AG04450 (cell line): Measurements from ENCODE around the gene PTPRT. TPM values are rescaled to one million over a fixed set of nuclear protein-coding genes. Genes with fewer than 3 reads are reported as not detected.

Source experiments
- CTCF ChIA-PET: fragments of 300-600, 350-600 bp; formaldehyde crosslinking; extraction: SDS; loops from one replicate; lab custom pipeline; 2022; ENCODE audit warnings: antibody characterized with exemption, inconsistent platforms; lab: Charles Lee
- POLR2A ChIA-PET: fragments of 350-600 bp; formaldehyde crosslinking; extraction: SDS; loops from one replicate; lab custom pipeline; 2021; ENCODE audit warnings: antibody characterized with exemption, inconsistent platforms; lab: Yijun Ruan, JAX
- DNase-seq: peaks from one replicate; pipeline ENCODE4 v3.0.0-alpha.2; 2011; ENCODE audit warnings: low read depth, low spot score
- H3K27ac ChIP-seq: one replicate; pipeline ENCODE4 v1.5.1; 2012; ENCODE audit warnings: low read depth, low read length, control low read depth
- H3K27me3 ChIP-seq: one replicate; pipeline ENCODE4 v1.6.0; 2012; ENCODE audit warnings: low read length; ENCODE audit not compliant: control insufficient read depth, insufficient read depth
- H3K4me3 ChIP-seq: 2 replicates; pipeline ENCODE4 v1.5.1; 2011; ENCODE audit warnings: mild to moderate bottlenecking, low read depth, low read length, control low read depth
- H3K9me3 ChIP-seq: 2 replicates; pipeline ENCODE4 v1.5.1; 2012; ENCODE audit warnings: low read length; ENCODE audit not compliant: control insufficient read depth, insufficient read depth
- polyA plus RNA-seq: library from polyadenylated mRNA; depleted of rRNA; stranded (reverse); fragments of >200 nt; gene quantifications from 2 replicates; pipeline ENCODE4 v1.2.3, GENCODE V29; 2011
- TF ChIP-seq, protein P1 (sequence below): IDR thresholded peaks from 2 replicates; pipeline ENCODE4 v1.5.1; 2011; ENCODE audit warnings: low read depth, low read length, control low read depth, inconsistent platforms

PTPRT gene
- polyA plus RNA-seq, 1 experiment = not detected

DNA sequence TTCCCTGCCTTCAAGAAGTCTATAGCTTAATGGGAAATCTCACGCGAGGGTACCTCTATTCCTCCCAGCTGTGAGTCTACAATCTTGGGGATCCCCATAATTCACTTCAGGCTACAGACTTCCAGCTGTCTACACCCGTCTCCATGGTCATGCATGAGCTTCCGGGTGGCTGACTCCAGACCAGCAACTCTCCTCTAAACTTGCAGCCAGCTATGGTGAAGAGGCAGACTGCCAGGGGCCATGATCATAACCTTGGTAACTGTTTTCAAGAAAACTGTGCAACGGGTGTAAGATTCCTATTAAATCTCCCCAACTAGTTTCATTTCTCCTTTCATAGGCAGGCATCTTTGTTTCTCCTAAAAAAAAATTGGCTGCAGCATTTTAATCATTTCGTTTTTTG, 1037.1 kb downstream of the PTPRT start:
- DNase-seq = no peak
- TF ChIP-seq, protein P1, sequence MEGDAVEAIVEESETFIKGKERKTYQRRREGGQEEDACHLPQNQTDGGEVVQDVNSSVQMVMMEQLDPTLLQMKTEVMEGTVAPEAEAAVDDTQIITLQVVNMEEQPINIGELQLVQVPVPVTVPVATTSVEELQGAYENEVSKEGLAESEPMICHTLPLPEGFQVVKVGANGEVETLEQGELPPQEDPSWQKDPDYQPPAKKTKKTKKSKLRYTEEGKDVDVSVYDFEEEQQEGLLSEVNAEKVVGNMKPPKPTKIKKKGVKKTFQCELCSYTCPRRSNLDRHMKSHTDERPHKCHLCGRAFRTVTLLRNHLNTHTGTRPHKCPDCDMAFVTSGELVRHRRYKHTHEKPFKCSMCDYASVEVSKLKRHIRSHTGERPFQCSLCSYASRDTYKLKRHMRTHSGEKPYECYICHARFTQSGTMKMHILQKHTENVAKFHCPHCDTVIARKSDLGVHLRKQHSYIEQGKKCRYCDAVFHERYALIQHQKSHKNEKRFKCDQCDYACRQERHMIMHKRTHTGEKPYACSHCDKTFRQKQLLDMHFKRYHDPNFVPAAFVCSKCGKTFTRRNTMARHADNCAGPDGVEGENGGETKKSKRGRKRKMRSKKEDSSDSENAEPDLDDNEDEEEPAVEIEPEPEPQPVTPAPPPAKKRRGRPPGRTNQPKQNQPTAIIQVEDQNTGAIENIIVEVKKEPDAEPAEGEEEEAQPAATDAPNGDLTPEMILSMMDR = no peak
- peaks cover 39% of the 10 kb centered on the region for H3K9me3 ChIP-seq
- CTCF ChIA-PET = no interaction called here
- no peaks in the 10 kb centered on the region for H3K27me3 ChIP-seq
- H3K4me3 ChIP-seq = no peak overlapping the region
- H3K27ac ChIP-seq = no peak overlapping the region
- POLR2A ChIA-PET = no interaction called here

DNA sequence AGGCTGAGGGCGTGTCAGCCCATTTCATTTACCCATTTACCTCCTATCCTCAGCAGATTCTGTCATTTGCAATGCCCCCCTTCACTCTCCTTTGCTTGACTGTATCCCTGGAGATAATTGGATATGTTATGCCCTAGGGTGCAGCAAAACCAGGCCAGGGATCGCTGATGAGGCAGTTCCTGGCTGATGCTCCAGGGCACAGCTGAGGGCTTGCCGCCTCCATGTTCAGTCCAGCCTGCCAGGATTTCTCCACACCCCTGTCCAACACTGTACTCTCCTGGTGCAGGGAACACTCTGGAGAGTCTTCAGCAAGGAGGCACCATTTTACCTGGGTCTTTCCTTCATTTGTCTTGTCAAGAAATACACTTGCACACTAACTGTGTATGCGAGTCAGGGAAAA, 1039.5 kb downstream of the PTPRT start:
- no peak overlapping the region for H3K27ac ChIP-seq
- ChIA-PET CTCF (no interaction called here), POLR2A (no interaction called here)
- H3K27me3 ChIP-seq = no peaks in the 10 kb centered on the region
- no peak for DNase-seq
- H3K4me3 ChIP-seq = no peak overlapping the region
- TF ChIP-seq, protein P1 = no peak
- H3K9me3 ChIP-seq = peaks cover 37% of the 10 kb centered on the region

DNA sequence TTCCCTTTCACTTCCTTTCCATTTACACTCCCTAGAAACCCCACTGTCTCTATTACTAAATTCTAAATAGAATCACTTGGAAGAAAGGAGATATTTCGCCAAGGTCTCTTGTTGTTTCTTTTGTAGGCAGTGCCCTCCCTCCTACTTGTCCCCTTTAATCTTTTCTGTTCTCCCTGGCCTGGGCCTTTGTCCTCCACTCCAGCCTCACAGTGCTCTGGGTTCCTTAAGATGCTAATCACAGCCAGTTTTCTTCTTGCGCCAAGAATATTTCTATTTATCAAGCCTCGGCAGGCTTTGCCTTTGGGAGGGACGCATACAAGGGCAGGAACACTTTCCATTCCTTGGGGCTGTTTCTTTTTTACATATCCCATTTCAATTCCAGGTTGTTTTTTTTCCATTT, 1051.0 kb downstream of the PTPRT start:
- Histone ChIP-seq H3K9me3 (peaks cover 41% of the 10 kb centered on the region), H3K4me3 (no peak overlapping the region), H3K27me3 (no peaks in the 10 kb centered on the region), H3K27ac (no peak overlapping the region)
- POLR2A ChIA-PET = no interaction called here
- TF ChIP-seq, protein P1 = no peak
- DNase-seq = no peak
- CTCF ChIA-PET = no interaction called here

DNA sequence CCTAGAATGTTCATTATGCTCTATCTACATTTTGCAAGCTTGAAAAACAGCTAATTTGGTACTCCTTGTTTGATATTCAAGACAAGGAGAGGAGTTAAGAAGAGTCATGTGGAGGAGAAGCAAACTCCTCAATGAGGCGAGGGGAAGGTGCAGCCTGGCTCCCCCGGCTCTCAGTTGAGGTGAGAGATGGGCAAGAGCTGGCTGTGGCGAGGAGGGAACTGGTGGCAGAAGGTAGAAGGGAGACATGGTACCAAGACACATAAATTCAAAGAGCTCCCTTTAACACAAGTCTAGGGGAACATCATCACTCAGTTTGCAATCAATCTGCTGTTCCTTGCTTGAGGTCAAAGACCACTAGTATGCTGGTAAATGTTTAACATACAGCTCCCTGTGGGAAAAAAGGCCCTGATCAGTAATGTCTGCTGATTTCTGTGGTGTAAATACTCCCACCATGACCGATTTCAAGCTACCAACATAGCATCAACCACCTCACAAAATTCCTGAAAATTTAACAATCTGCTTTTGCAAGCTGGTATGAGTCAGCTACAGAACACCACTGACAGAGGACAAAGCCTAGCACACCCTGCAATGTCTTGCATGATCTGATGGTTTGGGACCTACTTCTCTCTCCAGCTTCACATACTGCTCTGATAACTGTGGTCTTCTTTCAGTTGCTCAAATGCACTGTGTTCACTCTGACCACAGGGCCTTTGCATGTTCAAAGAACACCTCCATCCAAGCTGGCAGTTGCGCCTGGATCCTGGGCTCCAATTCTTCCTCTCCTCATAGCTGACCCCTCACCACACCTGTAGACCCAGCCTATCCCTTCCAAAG, 1055.2 kb downstream of the PTPRT start:
- no peaks in the 10 kb centered on the region for H3K27me3 ChIP-seq
- ChIA-PET POLR2A (no interaction called here), CTCF (no interaction called here)

More for the DNA sequence above, 1055.2 kb downstream of the PTPRT start:
- DNase-seq = no peak
- TF ChIP-seq, protein P1 = no peak
- H3K4me3 ChIP-seq = no peak overlapping the region
- peaks cover 28% of the 10 kb centered on the region for H3K9me3 ChIP-seq
- H3K27ac ChIP-seq = no peak overlapping the region
